ENCODE results near the gene COL27A1.

DNA sequence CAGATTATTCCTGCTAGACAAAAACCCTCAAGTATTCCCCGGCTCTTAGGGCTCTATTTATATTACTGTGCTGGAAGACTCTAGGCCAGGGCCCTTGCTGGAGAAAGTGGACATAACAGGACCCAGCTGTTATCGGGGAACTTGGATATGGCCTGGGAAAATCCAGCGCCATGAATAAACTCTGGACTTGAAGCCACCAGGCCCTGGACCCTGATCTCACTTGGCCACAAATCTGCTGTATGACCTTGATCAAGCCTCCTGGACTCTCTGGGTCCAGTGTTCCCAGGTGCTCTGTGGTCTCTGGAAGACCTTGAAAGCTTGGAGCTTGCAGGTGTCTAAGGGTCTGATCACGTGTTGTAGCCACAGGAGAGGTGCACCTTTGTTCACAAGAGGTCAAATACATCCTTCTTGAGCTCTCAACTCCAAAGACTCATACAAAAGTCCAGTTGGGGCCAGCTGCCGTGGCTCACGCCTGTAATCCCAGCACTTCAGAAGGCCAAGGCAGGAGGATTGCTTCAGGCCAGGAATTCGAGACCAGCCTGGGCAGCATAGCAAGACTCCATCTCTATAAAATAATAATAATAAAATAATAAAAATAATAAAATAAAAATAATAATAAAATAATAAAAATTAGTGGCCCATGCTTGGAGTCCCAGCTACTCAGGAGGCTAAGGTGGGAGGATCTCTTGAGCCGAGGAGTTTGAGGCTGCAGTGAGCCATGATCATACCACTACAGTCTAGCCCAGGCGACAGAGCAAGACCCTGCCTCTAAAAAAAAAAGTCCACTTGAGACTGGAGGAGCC lies 26.5 kb downstream of the COL27A1 start:
- TF ChIP-seq, protein P1, sequence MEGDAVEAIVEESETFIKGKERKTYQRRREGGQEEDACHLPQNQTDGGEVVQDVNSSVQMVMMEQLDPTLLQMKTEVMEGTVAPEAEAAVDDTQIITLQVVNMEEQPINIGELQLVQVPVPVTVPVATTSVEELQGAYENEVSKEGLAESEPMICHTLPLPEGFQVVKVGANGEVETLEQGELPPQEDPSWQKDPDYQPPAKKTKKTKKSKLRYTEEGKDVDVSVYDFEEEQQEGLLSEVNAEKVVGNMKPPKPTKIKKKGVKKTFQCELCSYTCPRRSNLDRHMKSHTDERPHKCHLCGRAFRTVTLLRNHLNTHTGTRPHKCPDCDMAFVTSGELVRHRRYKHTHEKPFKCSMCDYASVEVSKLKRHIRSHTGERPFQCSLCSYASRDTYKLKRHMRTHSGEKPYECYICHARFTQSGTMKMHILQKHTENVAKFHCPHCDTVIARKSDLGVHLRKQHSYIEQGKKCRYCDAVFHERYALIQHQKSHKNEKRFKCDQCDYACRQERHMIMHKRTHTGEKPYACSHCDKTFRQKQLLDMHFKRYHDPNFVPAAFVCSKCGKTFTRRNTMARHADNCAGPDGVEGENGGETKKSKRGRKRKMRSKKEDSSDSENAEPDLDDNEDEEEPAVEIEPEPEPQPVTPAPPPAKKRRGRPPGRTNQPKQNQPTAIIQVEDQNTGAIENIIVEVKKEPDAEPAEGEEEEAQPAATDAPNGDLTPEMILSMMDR (IDR thresholded peaks at IDR 0.05), result no peak
- no peak for TF ChIP-seq EZH2 (IDR thresholded peaks at IDR 0.05; ENCODE audit: borderline replicate concordance, insufficient read depth, low read depth, low read length, poor library complexity, severe bottlenecking)
